ENCODE results near the gene VCL. TPM values are rescaled to one million over a fixed set of nuclear protein-coding genes. Genes with fewer than 3 reads are reported as not detected.

The VCL gene
- total and polyA plus RNA-seq, 2 of the 8 experiments (the other 6 are each of a cell fraction or from before 2014, with no cell fraction given): 119 to 377 TPM

- Histone ChIP-seq H3K9me3 (ENCODE audit: insufficient read depth in 2 of 2, low read depth in 1 of 2, low read length in 1 of 2) (no peaks in the 10 kb centered on the region), H2BK5ac (ENCODE audit: low read depth, low read length) (no peak overlapping the region), H3K79me1 (ENCODE audit: low read depth, low read length) (no peaks in the 10 kb centered on the region), H2AK5ac (ENCODE audit: low read depth, low read length) (no peak overlapping the region), H3K27ac (ENCODE audit: low read depth, low read length) (no peak overlapping the region), H3K23ac (ENCODE audit: insufficient read length) (no peak overlapping the region), H3K23me2 (ENCODE audit: low read depth, low read length) (no peaks in the 10 kb centered on the region), H3K9ac (replicated peaks in 1 of 4; ENCODE audit: extremely low read depth in 1 of 4, low read depth in 3 of 4, low read length in 3 of 4) (no peak overlapping the region), H3K14ac (ENCODE audit: insufficient read length) (no peak overlapping the region), H2BK20ac (ENCODE audit: low read length) (no peak overlapping the region), H2BK120ac (replicated peaks; ENCODE audit: low read depth, low read length) (no peak overlapping the region), H4K8ac (ENCODE audit: extremely low read depth, insufficient read depth, low read length) (no peak overlapping the region), H3K27me3 (replicated peaks in 1 of 4; ENCODE audit: control insufficient read depth in 3 of 4, extremely low read depth in 1 of 4, insufficient read depth in 3 of 4, low read length in 3 of 4) (no peaks in the 10 kb centered on the region), H3K56ac (replicated peaks; ENCODE audit: insufficient read length, low read depth, low read length) (no peak overlapping the region), H4K20me1 (replicated peaks in 1 of 2; ENCODE audit: control insufficient read depth in 1 of 2, insufficient read depth in 2 of 2, low read length in 2 of 2) (peaks cover 0 to 1% of the 10 kb centered on the region in 2 experiments), H3K36me3 (ENCODE audit: control insufficient read depth in 2 of 4, insufficient read depth in 4 of 4, low read length in 3 of 4) (peaks cover 50 to 93% (median 72%) of the 10 kb centered on the region in 4 experiments), H3K18ac (ENCODE audit: extremely low read depth, low read length) (no peak overlapping the region), H3K4me1 (replicated peaks in 1 of 4; ENCODE audit: control insufficient read depth in 3 of 4, insufficient read depth in 4 of 4, low read length in 3 of 4) (no peaks in the 10 kb centered on the region), H3K4me3 (ENCODE audit: extremely low read depth in 1 of 4, insufficient read depth in 2 of 4, low read depth in 3 of 4, low read length in 4 of 4) (no peak overlapping the region), H3K4ac (replicated peaks; ENCODE audit: insufficient read length, low read depth, low read length) (no peak overlapping the region), H2BK15ac (ENCODE audit: low read length) (no peak overlapping the region), H4K91ac (replicated peaks; ENCODE audit: insufficient read length, low read length) (no peak overlapping the region), H2BK12ac (ENCODE audit: low read depth, low read length) (no peak overlapping the region), H2AFZ (ENCODE audit: low read length) (no peak overlapping the region), H3K79me2 (ENCODE audit: control insufficient read depth in 1 of 2, insufficient read depth in 2 of 2, low read length in 2 of 2) (no peaks in the 10 kb centered on the region), H4K5ac (ENCODE audit: insufficient read length, low read depth, low read length) (no peak overlapping the region), H3K4me2 (ENCODE audit: insufficient read depth in 1 of 2, low read depth in 2 of 2, low read length in 2 of 2) (no peak overlapping the region)
- FAIRE-seq (no peak), DNase-seq (ENCODE audit: low read depth in 1 of 2, low spot score in 2 of 2) (no peak)
- WGBS, 2 experiments (ENCODE audit: extremely low coverage in 1 of 2, insufficient coverage in 1 of 2, insufficient read length in 1 of 2, insufficient replicate concordance in 2 of 2, low coverage in 1 of 2, low lambda C conversion rate in 2 of 2, missing lambda C conversion rate in 1 of 2): 93% methylated on average over 5 of the region's 5 CpGs; no CpG with 5 or more reads in 1 of the 2 experiments
- ChIA-PET POLR2A (ENCODE audit: partially characterized antibody) (interaction anchor here (0.8 to 2.2 kb wide), 3 partner anchors 14 to 25 kb away, joined by 3 to 5 read pairs (median 3); no protein-coding TSS in a partner anchor), CTCF (ENCODE audit: partially characterized antibody) (interaction anchor here (0.7 to 3.7 kb wide), 13 partner anchors 12 to 219 kb away, joined by 3 to 15 read pairs (median 3); no protein-coding TSS in a partner anchor)
- TF ChIP-seq TEAD4 (IDR thresholded peaks at IDR 0.05; ENCODE audit: low read depth, low read length): no peak
- TF ChIP-seq USF2 (IDR thresholded peaks at IDR 0.05; ENCODE audit: low read length): no peak
- TF ChIP-seq HDAC6 (IDR thresholded peaks at IDR 0.05; ENCODE audit: low read depth, low read length): no peak
- TF ChIP-seq CREB1 (IDR thresholded peaks at IDR 0.05): no peak
- TF ChIP-seq FOSL1 (IDR thresholded peaks at IDR 0.05; ENCODE audit: insufficient read depth, low read depth, low read length): no peak
- no peak for TF ChIP-seq SP4 (IDR thresholded peaks at IDR 0.05; ENCODE audit: low read length)
- TF ChIP-seq HDAC2 (IDR thresholded peaks at IDR 0.05; ENCODE audit: borderline replicate concordance in 1 of 2, low read depth in 2 of 2, low read length in 2 of 2): no peak
- TF ChIP-seq CHD1 (IDR thresholded peaks at IDR 0.05; ENCODE audit: low read depth, low read length): no peak
- no peak for TF ChIP-seq ZNF274 (IDR thresholded peaks at IDR 0.05; ENCODE audit: borderline replicate concordance, extremely low read depth, low read length)
- TF ChIP-seq BACH1 (IDR thresholded peaks at IDR 0.05; ENCODE audit: low read length): no peak
- TF ChIP-seq RFX5 (IDR thresholded peaks at IDR 0.05; ENCODE audit: borderline replicate concordance, low read depth, low read length): no peak
- no peak for TF ChIP-seq TCF12 (IDR thresholded peaks at IDR 0.05; ENCODE audit: low read depth, low read length)
These were observed 106.6 kb downstream of the VCL start for GRCh38 chr10:74104480-74104879.

Measured in H1 (cell line).